ENCODE measurements around the gene PABPN1.
"Not testable (repeated sequence)": the region's sequence is repeated elsewhere in the genome, so short reads cannot be mapped to it uniquely, and the experiment has no call there.

The PABPN1 gene

GRCh38 chr14:23322568-23323517 lies 1.6 kb downstream of the PABPN1 start:
- H3K27me3 ChIP-seq (ENCODE audit: control insufficient read depth, insufficient read depth, low read length) = no peaks in the 10 kb centered on the region
- H3K27ac ChIP-seq (ENCODE audit: low read length) = peak overlapping the region; percentile 85
- H3K4me1 ChIP-seq (ENCODE audit: control insufficient read depth, low read depth, low read length) = peaks cover 22% of the 10 kb centered on the region
- H3K36me3 ChIP-seq (ENCODE audit: control insufficient read depth, low read depth, low read length) = peaks cover 36% of the 10 kb centered on the region
- H3K4me3 ChIP-seq (ENCODE audit: low read length) = peak overlapping the region; percentile 87
- peak overlapping the region; percentile 94 for H3K9ac ChIP-seq (ENCODE audit: low read length)
- H3K9me3 ChIP-seq (ENCODE audit: control insufficient read depth, low read depth, low read length) = no peaks in the 10 kb centered on the region

GRCh38 chr14:23323838-23324454 lies 2.7 kb downstream of the PABPN1 start:
- Histone ChIP-seq H3K27ac (ENCODE audit: low read length) (no peak overlapping the region), H3K9me3 (ENCODE audit: control insufficient read depth, low read depth, low read length) (no peaks in the 10 kb centered on the region), H3K4me3 (ENCODE audit: low read length) (no peak overlapping the region)

GRCh38 chr14:23324455-23324846 lies 3.2 kb downstream of the PABPN1 start:
- no peak overlapping the region for H3K9ac ChIP-seq (ENCODE audit: low read length)
- H3K27me3 ChIP-seq (ENCODE audit: control insufficient read depth, insufficient read depth, low read length) = no peaks in the 10 kb centered on the region
- H3K4me3 ChIP-seq (ENCODE audit: low read length) = no peak overlapping the region
- no peaks in the 10 kb centered on the region for H3K9me3 ChIP-seq (ENCODE audit: control insufficient read depth, low read depth, low read length)
- H3K4me1 ChIP-seq (ENCODE audit: control insufficient read depth, low read depth, low read length) = peaks cover 22% of the 10 kb centered on the region
- no peak overlapping the region for H3K27ac ChIP-seq (ENCODE audit: low read length)
- peaks cover 36% of the 10 kb centered on the region for H3K36me3 ChIP-seq (ENCODE audit: control insufficient read depth, low read depth, low read length)

More at GRCh38 chr14:23323838-23324454, 2.7 kb downstream of the PABPN1 start:
- H3K27me3 ChIP-seq (ENCODE audit: control insufficient read depth, insufficient read depth, low read length) = no peaks in the 10 kb centered on the region
- H3K36me3 ChIP-seq (ENCODE audit: control insufficient read depth, low read depth, low read length) = peaks cover 36% of the 10 kb centered on the region
- H3K4me1 ChIP-seq (ENCODE audit: control insufficient read depth, low read depth, low read length) = peaks cover 22% of the 10 kb centered on the region
- no peak overlapping the region for H3K9ac ChIP-seq (ENCODE audit: low read length)

GRCh38 chr14:23324993-23325392 lies 3.7 kb downstream of the PABPN1 start:
- H3K9me3 ChIP-seq (ENCODE audit: control insufficient read depth, low read depth, low read length) = no peaks in the 10 kb centered on the region
- no peak overlapping the region for H3K4me3 ChIP-seq (ENCODE audit: low read length)
- peaks cover 19% of the 10 kb centered on the region for H3K4me1 ChIP-seq (ENCODE audit: control insufficient read depth, low read depth, low read length)
- H3K36me3 ChIP-seq (ENCODE audit: control insufficient read depth, low read depth, low read length) = peaks cover 36% of the 10 kb centered on the region
- no peak overlapping the region for H3K9ac ChIP-seq (ENCODE audit: low read length)
- no peak overlapping the region for H3K27ac ChIP-seq (ENCODE audit: low read length)
- H3K27me3 ChIP-seq (ENCODE audit: control insufficient read depth, insufficient read depth, low read length) = no peaks in the 10 kb centered on the region

GRCh38 chr14:23325746-23326145 lies 4.5 kb downstream of the PABPN1 start:
- H3K9ac ChIP-seq (ENCODE audit: low read length); H3K4me3 ChIP-seq (ENCODE audit: low read length); H3K9me3 ChIP-seq (ENCODE audit: control insufficient read depth, low read depth, low read length); H3K27ac ChIP-seq (ENCODE audit: low read length); H3K27me3 ChIP-seq (ENCODE audit: control insufficient read depth, insufficient read depth, low read length): not testable (repeated sequence)
- Histone ChIP-seq H3K4me1 (ENCODE audit: control insufficient read depth, low read depth, low read length) (peaks cover 13% of the 10 kb centered on the region), H3K36me3 (ENCODE audit: control insufficient read depth, low read depth, low read length) (peaks cover 36% of the 10 kb centered on the region)

GRCh38 chr14:23326491-23327332 lies 5.5 kb downstream of the PABPN1 start:
- no peak overlapping the region for H3K4me3 ChIP-seq (ENCODE audit: low read length)
- H3K27me3 ChIP-seq (ENCODE audit: control insufficient read depth, insufficient read depth, low read length) = no peaks in the 10 kb centered on the region
- peaks cover 13% of the 10 kb centered on the region for H3K4me1 ChIP-seq (ENCODE audit: control insufficient read depth, low read depth, low read length)
- no peak overlapping the region for H3K9ac ChIP-seq (ENCODE audit: low read length)
- no peaks in the 10 kb centered on the region for H3K9me3 ChIP-seq (ENCODE audit: control insufficient read depth, low read depth, low read length)
- H3K27ac ChIP-seq (ENCODE audit: low read length) = no peak overlapping the region
- H3K36me3 ChIP-seq (ENCODE audit: control insufficient read depth, low read depth, low read length) = peaks cover 36% of the 10 kb centered on the region

- peaks cover 6% of the 10 kb centered on the region for H3K4me1 ChIP-seq (ENCODE audit: control insufficient read depth, low read depth, low read length)
- H3K4me3 ChIP-seq (ENCODE audit: low read length) = no peak overlapping the region
- H3K27me3 ChIP-seq (ENCODE audit: control insufficient read depth, insufficient read depth, low read length) = no peaks in the 10 kb centered on the region
- H3K9me3 ChIP-seq (ENCODE audit: control insufficient read depth, low read depth, low read length) = no peaks in the 10 kb centered on the region
- H3K27ac ChIP-seq (ENCODE audit: low read length) = no peak overlapping the region
- H3K36me3 ChIP-seq (ENCODE audit: control insufficient read depth, low read depth, low read length) = peaks cover 31% of the 10 kb centered on the region
- H3K9ac ChIP-seq (ENCODE audit: low read length) = no peak overlapping the region
Measured at GRCh38 chr14:23327947-23328744, 6.9 kb downstream of the PABPN1 start.

GRCh38 chr14:23335623-23336022 lies 14.4 kb downstream of the PABPN1 start:
- no peak overlapping the region for H3K4me3 ChIP-seq (ENCODE audit: low read length)
- peaks cover 9% of the 10 kb centered on the region for H3K9me3 ChIP-seq (ENCODE audit: control insufficient read depth, low read depth, low read length)
- H3K27ac ChIP-seq (ENCODE audit: low read length) = no peak overlapping the region
- H3K9ac ChIP-seq (ENCODE audit: low read length) = no peak overlapping the region
- H3K36me3 ChIP-seq (ENCODE audit: control insufficient read depth, low read depth, low read length) = no peaks in the 10 kb centered on the region
- no peaks in the 10 kb centered on the region for H3K4me1 ChIP-seq (ENCODE audit: control insufficient read depth, low read depth, low read length)
- H3K27me3 ChIP-seq (ENCODE audit: control insufficient read depth, insufficient read depth, low read length) = no peaks in the 10 kb centered on the region

GRCh38 chr14:23339506-23340268 lies 18.4 kb downstream of the PABPN1 start:
- Histone ChIP-seq H3K36me3 (ENCODE audit: control insufficient read depth, low read depth, low read length) (no peaks in the 10 kb centered on the region), H3K4me3 (ENCODE audit: low read length) (no peak overlapping the region), H3K4me1 (ENCODE audit: control insufficient read depth, low read depth, low read length) (no peaks in the 10 kb centered on the region), H3K27me3 (ENCODE audit: control insufficient read depth, insufficient read depth, low read length) (no peaks in the 10 kb centered on the region), H3K9me3 (ENCODE audit: control insufficient read depth, low read depth, low read length) (peaks cover 9% of the 10 kb centered on the region), H3K9ac (ENCODE audit: low read length) (no peak overlapping the region), H3K27ac (ENCODE audit: low read length) (no peak overlapping the region)

- Histone ChIP-seq H3K36me3 (ENCODE audit: control insufficient read depth, low read depth, low read length) (no peaks in the 10 kb centered on the region), H3K9me3 (ENCODE audit: control insufficient read depth, low read depth, low read length) (peaks cover 2% of the 10 kb centered on the region), H3K9ac (ENCODE audit: low read length) (no peak overlapping the region)
Measured at GRCh38 chr14:23344481-23344880, 23.2 kb downstream of the PABPN1 start.

More at GRCh38 chr14:23344481-23344880, 23.2 kb downstream of the PABPN1 start:
- H3K4me1 ChIP-seq (ENCODE audit: control insufficient read depth, low read depth, low read length) = no peaks in the 10 kb centered on the region
- no peak overlapping the region for H3K27ac ChIP-seq (ENCODE audit: low read length)
- no peaks in the 10 kb centered on the region for H3K27me3 ChIP-seq (ENCODE audit: control insufficient read depth, insufficient read depth, low read length)
- H3K4me3 ChIP-seq (ENCODE audit: low read length) = no peak overlapping the region

All from iPS-18a (cell line).